D341Med (cell line): ENCODE results near the gene FAM177B.

Source experiments
- DNase-seq: peaks from one replicate; pipeline ENCODE4 v3.0.0; 2012; ENCODE audit warnings: low spot score

FAM177B gene

DNA sequence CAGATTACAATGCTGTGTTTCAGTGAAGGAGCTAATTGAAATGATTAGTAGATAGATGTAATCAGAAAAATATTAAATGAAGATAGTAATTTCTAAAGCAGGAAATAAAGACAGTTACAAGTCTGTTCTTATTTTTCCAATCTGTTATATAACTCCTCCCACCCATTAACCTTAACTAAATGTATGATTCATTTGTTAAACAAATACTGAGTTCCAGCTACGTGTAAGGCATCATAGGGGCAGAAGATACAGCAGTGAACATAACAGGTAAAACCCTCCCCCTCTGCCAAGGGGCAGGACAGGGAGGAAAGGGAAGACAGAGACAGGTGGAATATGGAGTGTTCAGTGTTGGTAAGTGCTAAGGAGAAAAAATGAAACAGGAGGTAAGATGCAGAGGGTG, at the start of gene FAM177B:
TSS of gene FAM177B (plus strand) at position 231 of the 400 bp plus-strand sequence. CDS start 9,344 bp downstream, outside the sequence.
- DNase-seq: no peak

DNA sequence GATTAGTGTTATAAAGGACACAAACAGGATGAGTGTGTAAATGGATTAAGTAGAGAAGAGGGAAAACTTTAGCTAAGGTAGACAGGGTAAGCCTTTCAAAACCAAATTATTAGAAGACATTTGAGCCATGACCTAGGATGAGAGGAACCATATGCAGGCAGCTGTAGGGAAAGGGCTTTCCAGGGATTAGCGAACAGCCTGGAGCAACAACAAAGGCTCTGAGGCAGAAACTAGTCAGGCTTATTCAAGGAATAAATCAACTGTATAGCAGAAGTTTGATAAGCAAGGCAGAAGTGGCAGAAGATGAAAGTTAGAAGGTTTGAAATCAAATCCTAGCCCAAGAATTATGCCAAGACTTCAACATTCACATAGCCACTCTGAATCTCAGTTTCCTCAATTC, 46.0 kb upstream of the FAM177B start:
- DNase-seq: peak; percentile 41

DNA sequence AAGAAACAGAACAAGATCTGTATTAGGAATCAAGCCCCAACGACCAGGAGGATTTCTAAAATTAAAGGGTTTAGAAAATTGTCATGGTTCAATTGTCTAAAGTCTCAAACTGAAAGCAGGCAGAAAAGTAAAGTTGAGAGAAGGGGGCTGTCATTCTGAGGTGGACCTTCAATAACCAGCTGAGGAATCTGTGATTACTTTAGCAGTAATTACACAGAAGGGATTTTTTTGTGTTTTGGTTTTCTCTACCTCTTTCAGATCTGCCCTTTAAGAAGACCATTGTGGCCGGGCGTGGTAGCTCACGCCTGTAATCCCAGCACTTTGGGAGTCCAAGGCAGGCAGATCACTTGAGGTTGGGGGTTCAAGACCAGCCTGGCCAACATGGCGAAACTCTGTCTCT, 42.1 kb upstream of the FAM177B start:
- DNase-seq: no peak

DNA sequence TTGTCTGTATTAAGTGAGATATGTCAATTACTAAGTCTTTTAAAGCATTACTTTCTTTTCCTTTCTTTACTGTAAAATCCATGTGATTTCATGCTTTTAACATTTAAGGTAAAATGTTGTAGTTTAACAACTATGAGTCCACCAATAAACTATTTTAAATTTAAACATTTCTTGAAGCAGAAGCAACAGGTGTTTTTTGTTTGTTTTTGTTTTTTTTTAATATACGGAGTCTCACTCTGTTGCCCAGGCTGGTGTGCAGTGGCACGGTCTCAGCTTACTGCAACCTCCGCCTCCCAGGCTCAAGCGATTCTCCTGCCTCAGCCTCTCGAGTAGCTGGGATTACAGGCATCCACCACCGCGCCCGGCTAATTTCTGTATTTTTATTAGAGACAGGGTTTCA, 40.3 kb upstream of the FAM177B start:
- no peak for DNase-seq

DNA sequence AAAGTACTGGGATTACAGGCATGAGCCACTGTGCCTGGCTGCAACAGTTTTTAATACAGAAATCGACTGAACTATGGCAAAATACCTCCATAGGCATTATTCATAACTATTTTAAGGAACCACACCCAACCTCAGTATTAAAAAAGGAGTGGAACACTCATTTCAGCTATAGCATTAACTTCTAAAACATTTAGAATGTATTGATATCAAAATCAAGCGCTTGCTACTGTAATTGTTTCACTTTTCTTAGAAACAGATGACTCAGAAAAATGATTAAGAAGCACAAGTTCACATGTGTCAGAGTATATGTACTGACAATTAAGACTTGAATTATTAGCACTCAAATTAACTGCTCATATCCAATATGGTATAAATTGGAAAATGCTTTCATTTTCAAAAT, 39.8 kb upstream of the FAM177B start:
- no peak for DNase-seq

DNA sequence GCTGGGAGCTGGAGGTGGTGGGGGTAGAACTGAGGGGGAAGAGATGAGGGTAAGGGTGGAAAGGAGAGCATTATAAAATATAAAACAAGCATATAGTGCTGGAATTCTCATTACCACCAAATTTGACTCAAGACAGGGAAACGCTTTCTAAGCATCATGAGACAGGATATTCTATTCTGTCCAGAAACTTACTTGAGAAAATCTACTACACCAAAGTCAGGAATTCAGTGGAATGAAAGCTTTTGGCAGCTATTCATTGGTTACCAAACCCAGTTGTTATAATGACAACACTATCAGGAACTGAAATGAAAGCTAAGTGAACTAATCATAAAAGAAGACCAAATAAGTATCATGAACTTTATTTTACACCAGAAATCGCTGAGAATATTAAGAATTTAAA, 39.2 kb upstream of the FAM177B start:
- DNase-seq: no peak

DNA sequence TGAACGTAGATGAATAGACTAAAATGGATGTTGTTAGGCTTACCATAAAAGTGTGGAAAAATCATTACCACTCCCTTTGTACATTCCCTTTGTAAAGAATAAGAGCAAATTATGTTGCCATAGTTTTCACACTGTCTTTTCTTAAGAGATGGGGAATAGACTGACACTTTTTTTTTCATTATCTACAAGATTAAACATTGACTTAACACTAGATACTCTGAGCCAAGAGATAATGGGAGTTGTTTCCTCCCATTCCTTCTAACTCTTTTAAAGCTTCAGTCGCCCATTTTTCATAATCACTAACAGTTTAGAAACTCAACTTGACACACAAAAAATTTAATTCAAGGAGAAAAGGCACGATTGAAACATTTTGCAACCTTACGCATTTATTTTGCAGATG, 34.8 kb upstream of the FAM177B start:
- no peak for DNase-seq

DNA sequence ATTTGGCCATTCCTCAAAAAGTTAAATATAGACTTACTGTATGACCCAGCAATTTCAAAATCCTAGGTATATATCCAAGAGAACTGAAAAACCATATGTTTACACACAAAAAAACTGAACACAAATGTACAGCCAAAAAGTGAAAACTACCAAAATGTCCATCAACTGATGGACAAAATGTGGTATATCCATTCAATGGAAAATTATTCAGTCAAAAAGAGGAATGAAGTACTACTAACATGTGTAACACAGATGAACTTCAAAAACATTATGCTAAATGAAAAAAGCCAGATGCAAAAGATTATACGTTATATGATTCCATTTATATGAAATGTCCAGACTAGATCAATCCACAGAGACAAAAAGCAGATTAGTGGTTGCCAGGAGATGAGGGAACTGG, 32.7 kb upstream of the FAM177B start:
- no peak for DNase-seq

DNA sequence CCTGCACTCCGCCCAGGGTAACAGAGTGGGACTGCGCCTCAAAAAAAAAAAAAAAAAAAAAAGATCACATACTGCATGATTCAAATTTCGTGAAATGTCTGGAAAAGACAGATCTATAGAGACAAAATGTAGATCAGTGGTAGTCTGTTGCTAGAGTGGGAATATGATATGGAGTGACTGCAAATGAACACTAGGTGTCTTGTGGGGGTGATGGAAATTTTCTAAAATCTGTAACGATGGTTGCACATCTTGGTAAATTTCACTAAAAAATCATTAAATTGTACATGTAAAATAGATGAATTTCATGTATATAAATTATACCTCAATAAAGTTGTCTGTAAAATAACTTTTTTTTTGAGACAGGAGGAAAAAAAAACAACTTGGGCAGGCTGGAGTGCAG, 30.2 kb upstream of the FAM177B start:
- DNase-seq: no peak

DNA sequence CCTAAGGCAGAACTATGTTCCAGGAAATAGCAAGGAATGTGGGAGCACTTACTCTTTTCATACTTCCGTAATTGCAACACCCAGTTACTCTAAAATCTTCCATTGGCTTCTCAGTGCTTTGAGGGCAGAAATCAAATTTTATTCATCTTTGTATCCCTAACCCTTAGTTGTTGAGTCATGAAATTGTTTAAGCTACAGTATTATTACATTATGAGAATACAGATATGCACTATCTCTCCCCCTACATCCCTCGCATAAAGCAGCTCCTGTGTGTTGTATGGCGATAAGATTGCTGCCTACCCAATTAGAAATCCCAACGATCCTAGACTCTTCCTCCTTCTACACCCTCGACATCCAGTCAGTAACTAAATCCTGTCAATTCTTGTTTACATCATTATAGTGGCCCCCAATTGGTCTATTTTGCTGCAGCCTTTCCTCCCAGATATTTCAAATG, 27.3 kb upstream of the FAM177B start:
- DNase-seq: no peak

DNA sequence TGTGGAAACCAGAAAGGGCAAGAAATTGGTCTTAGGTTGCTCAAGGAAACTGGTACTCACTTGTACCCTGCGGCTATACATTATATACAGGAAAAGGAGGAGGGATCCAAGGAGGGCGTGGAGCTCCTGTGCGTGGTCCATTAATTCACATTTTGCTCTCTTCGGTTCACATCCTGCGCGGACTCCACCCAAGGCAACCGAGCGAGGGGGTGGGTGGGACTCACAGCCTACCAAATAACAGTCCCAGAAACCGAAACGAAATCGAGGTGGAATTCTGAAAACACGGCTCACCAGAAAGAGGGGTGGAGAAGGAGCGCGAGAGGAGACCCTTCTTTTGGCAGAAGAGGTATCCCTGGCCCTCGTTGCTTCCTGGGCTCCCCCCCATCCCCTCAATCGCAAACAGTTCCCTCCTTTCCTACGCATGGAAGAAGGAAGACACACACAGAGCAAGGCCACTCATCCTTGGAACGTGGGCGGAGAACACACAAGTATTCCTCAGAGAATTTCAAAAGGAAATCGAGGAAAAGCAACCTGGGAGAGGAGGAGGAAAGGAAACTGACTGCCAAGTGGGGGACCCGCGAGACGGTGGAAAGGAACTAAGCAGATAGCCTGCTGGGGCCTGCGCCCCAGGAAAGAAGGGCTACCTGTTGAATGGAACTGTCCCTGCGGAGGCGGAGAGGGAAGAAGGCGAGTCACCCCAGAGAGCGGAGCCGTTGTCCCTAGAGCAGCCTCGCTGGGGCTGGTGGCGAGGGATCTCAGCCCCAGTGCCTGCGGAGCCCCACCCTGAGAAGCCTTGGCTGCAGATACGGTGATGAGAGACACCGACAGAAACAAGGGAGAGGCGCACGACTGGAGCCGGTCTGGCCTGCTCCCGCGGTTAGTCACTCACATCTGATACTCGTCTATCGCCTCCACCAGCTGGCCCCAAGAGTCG, 25.4 kb upstream of the FAM177B start:
- peak; percentile 72 for DNase-seq

DNA sequence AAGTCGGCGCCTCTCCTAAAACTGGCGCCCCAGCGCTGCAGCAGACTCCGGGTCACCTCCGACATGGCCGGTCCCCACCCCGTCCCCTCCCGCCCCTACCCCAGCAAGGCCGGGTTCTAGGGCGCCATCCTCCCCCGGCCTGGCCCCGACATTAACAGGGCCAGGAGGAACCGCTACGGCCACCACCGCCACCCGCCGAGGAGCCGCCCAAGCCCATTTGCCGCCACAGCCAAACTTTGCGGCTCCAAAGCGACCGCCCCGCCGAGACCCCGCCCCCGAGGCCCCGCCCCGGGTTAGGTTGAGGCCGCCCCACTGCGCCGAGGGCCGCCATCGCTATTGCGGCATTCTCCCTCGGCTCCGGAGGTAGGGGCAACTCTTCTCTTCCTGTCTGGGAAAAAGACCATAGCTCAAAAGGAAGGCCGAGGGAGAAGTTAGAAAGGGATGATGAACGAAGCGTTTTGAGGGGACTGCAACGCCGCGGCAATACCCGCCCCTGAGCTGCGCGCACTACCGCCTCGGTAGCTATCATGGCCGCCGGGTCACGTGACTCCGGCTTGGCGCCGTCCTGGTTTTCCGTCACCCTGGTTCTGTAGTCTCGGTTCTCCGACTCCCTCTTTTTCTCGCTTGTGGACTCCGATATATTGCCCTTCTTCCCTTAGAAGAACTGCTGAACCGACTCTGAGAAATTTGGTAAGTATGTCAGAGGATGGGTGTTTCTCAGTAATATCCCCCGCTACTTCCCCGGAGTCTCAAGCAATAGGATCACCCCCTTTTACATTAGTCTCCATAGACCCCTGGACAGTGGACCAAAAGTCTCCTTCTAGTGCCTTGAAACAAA, 24.5 kb upstream of the FAM177B start, which contains the start of the genes AIDA and BROX:
TSS of gene AIDA (minus strand) at position 239 of the 838 bp plus-strand sequence. CDS start at position 65, 174 bp downstream.
TSS of gene BROX (plus strand) at position 312 of the 838 bp plus-strand sequence. CDS start 3,136 bp downstream, outside the sequence.
- peak; percentile 97 for DNase-seq

DNA sequence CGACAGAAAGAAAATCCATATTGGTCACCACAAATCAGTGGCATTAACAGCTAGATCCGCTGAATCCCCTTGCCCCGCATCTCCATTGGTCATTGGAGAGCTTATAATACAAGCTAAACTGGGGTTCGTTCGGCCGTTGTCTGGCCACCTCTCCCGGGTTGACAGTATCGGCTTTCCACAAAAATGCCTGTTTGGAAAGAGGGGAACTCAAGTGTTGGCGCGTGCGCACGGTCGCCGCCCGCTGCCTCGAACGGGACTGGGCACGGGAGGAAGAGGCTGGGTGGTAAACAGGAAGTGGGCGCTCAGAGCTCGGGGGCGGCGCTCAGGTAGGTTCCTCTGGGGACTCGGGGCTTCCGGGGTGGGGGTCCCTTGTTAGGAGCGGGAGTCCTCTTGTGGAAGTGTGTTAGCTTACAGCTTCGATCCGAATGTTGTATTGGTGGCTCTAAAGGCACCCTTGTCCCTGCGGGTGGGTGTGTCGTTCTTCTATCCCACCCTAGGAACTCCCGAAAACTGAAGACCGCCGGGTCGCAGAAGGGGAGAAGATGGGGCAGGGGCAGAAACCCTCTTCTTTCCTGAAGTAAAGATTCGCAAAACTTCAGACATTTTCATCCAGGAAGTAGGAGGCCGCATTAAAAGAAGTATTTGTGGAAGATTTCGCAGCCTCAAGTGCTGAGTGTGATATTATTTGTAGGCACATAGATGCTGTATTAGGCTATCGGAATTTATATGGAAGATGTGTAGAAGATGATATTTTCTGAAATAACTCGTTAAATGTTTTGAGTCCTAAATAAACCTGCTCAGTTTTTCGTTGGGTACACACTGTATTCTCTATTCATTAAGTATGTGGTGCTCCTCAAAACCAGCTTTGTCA, 23.7 kb upstream of the FAM177B start:
- DNase-seq: peak; percentile 97

DNA sequence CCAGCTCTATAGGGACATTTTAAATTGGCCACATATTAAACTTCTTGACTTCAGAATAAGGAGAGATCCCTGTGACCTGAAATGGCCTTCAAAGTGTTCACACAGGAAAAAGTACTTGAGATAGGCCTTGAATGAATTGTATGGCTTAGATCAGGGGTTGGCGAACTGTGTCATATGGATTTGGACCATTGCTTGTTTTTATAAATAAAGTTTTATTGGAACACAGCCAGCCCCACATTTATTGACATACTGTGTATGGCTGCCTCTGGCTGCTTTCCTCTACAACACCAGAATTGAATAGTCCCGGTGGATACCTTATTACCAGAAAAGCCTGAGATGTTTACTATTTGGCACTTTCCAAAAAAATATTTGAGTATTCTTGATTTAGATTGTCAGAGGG, 20.6 kb upstream of the FAM177B start:
- no peak for DNase-seq

DNA sequence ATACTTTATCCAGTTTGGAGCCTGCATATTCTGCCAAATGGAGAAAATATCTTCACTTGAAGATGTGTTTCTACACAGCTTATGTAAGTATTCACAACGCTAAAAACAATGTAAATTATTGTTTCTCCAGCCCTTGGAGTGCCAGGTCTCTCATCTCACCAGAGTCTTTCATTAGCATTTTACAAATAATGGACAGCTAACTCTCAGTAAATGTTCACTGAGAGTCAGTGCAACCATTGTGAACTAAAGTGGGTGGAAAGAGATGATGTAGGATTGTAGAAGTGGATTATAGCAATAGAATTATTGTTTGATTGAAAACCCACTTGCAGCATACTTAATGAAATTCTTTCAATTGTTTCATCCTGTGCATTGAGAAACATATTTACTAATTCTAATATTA, 8.3 kb upstream of the FAM177B start:
- DNase-seq: no peak

DNA sequence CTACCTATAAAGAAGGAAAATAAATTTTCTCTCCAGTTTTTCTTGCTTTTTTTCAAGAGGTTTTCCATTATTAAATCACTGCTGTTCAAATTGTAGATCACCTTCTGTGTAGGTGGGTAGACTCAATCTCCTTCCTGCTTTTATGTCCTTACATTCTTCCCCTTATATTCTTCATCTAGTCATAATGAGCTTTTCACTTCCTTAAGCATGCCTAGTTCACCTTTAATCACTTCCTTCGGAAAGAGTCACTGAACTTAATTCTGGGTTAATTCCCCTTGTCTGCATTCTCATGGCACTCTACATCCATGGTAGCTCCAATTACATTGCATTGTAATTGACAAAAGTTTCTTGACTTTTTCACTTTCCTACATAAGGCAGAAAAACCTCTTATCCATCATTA, 6.1 kb upstream of the FAM177B start:
- DNase-seq: no peak

DNA sequence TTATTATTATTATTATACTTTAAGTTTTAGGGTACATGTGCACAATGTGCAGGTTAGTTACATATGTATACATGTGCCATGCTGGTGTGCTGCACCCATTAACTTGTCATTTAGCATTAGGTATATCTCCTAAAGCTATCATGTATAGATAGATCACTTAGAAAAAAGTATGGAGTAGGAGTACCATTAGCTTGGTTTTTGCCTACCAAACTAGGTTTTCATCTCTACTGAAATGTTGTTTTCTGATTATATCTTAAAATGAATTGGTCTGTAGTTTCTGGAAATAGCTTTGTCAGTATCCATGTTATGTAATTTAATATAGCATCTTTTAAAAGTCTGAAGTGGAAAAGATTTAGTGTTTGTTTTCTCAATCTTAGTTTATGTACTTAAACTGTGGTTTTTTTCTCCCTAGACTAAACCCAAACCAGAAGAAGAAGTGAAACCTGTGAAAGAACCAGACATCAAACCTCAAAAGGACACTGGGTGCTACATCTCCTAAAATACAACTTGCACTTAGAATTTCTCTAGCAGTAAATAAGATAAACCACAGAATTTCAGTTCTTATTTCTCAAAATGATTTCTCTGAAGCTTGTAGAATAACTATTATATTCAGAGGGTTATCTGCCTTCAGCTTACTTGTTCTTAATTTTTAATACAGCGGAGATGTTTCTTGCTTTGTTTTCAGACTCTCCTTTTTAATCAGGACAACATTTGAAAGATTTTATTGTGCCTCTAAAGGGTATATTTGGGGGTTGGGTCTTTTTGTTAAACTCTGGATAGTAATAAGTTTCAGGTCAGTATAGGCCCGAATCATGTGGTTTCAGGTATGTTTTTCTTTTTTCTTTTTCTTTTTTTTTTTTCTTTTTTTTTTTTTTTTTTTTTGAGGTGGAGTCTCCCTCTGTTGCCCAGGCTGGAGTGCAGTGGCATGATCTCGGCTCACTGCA, 4.5 kb upstream of the FAM177B start:
- no peak for DNase-seq

DNA sequence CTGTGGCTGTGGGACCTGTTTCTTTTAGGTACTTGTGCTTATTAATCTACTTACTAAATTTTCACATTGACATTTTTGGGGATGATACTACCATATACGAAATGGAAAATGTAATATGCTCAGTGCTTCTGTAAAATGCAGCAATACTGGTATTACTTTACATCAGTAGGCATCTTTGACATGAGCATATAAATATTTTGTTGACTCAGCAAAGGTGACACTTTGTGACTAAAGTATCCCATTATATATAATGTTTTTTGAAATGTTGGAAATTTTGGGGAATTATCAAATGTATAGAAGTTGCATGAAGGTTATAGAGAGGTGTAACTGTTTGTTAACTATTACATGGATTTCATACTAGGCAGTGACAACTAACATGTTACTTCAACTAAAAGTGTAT, 2.3 kb upstream of the FAM177B start:
- no peak for DNase-seq

DNA sequence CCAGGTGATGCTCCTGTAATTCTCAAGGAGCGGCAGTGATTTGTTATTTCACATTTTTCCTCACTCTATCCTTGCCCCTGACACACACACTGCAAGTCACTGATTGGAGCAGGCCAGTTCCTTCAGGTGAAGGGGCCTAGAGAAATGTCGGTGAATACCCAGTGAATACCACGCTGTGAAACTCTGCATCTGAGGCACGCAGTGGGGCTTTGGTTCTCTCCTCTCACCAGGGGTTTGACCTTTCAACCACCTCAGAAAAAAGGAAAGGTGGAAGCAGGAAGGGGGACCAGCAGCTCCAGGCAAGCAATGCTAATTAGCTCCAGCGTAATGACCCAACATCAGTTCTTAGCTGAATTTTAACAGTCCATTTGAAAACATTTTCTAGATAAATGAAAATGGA, 532 bp upstream of the FAM177B start:
- DNase-seq: no peak

DNA sequence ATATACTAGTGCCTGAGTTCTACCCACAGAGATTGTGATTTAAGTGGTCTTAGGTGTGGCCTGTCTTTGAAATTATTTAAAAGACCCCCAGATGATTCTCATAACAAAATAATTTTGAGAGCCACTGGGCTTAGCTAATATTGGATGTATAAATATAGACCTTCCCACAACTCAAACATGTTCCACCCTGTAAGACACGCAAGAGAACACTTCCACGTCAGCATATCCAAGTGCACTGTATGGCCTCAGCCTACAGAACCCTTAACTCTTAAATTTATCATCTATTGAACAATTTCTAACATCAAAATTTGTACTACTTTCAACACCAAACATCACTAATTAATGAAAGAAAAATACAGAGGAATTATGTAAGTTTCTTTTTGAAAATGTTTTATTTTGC, 2.5 kb downstream of the FAM177B start:
- no peak for DNase-seq

DNA sequence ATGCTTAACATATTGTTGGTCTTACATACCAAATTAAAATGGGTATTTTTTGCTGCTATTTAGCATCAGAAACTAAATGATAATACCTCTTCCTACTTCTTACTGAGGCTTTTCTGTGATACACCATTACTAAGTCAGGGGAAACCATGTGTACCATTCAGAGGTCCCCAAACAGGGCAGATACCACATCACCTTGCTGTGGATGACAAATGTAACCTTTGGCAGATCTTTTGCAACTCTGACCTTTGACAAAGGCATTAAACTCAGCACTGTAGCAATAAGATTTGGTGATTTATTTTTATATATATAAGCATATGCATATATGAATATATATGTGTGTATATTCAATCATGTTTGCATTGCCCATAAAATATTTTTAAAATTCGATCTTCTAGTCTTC, 2.9 kb downstream of the FAM177B start:
- no peak for DNase-seq
